ENCODE measurements around the gene RBBP8. TPM values are rescaled to one million over a fixed set of nuclear protein-coding genes. Genes with fewer than 3 reads are reported as not detected.

RBBP8 gene
- polyA plus RNA-seq, 1 donor from 2014 or later, result 19.5 TPM

- no peaks in the 10 kb centered on the region for H3K36me3 ChIP-seq (ENCODE audit: insufficient read depth, low read length)
- no peak overlapping the region for H3K27ac ChIP-seq (ENCODE audit: low read length)
- TF ChIP-seq CTCF (IDR thresholded peaks at IDR 0.05; ENCODE audit: poor library complexity, severe bottlenecking) (no peak), TAF1 (IDR thresholded peaks at IDR 0.05; ENCODE audit: low read depth) (no peak), REST (IDR thresholded peaks at IDR 0.05; ENCODE audit: borderline replicate concordance) (no peak), MXI1 (conservative IDR thresholded peaks at IDR 0.05; ENCODE audit: poor library complexity, severe bottlenecking) (no peak), EP300 (conservative IDR thresholded peaks at IDR 0.05; ENCODE audit: poor library complexity, severe bottlenecking) (no peak), POLR2AphosphoS5 (IDR thresholded peaks at IDR 0.05) (no peak), SMC3 (conservative IDR thresholded peaks at IDR 0.05; ENCODE audit: poor library complexity) (no peak), EZH2 (IDR thresholded peaks at IDR 0.05; ENCODE audit: borderline replicate concordance, insufficient read depth, low read length, poor library complexity, severe bottlenecking) (no peak), RAD21 (conservative IDR thresholded peaks at IDR 0.05) (no peak)
- H3K9ac ChIP-seq (ENCODE audit: low read length), result no peak overlapping the region
- no peaks in the 10 kb centered on the region for H3K9me3 ChIP-seq (ENCODE audit: low read length)
- no peak overlapping the region for H3K4me3 ChIP-seq (ENCODE audit: low read length)
- no peaks in the 10 kb centered on the region for H3K27me3 ChIP-seq (ENCODE audit: insufficient read depth, low read depth, low read length)
- no peaks in the 10 kb centered on the region for H4K20me1 ChIP-seq (ENCODE audit: insufficient read depth)
- no peaks in the 10 kb centered on the region for H3K9me2 ChIP-seq (ENCODE audit: insufficient read depth, low read length)
- H3K79me2 ChIP-seq (replicated peaks; ENCODE audit: insufficient read depth, low read length), result no peaks in the 10 kb centered on the region
- H3F3A ChIP-seq (ENCODE audit: insufficient read depth, low read length, poor library complexity, severe bottlenecking), result no peaks in the 10 kb centered on the region
- H2AFZ ChIP-seq (ENCODE audit: low read depth, low read length), result no peak overlapping the region
- no peak overlapping the region for H3K4me2 ChIP-seq (ENCODE audit: low read length)
Measured at GRCh38 chr18:22981274-22982133, 48.4 kb downstream of the RBBP8 start.

GRCh38 chr18:22983175-22983574 lies 50.0 kb downstream of the RBBP8 start:
- H3K9me2 ChIP-seq (ENCODE audit: insufficient read depth, low read length), result no peaks in the 10 kb centered on the region

More at GRCh38 chr18:22983175-22983574, 50.0 kb downstream of the RBBP8 start:
- no peaks in the 10 kb centered on the region for H4K20me1 ChIP-seq (ENCODE audit: insufficient read depth)
- no peaks in the 10 kb centered on the region for H3K79me2 ChIP-seq (replicated peaks; ENCODE audit: insufficient read depth, low read length)
- H3K27ac ChIP-seq (ENCODE audit: low read length), result no peak overlapping the region
- no peak overlapping the region for H3K4me3 ChIP-seq (ENCODE audit: low read length)
- no peaks in the 10 kb centered on the region for H3K27me3 ChIP-seq (ENCODE audit: insufficient read depth, low read depth, low read length)
- H3F3A ChIP-seq (ENCODE audit: insufficient read depth, low read length, poor library complexity, severe bottlenecking), result no peaks in the 10 kb centered on the region
- H3K4me2 ChIP-seq (ENCODE audit: low read length), result no peak overlapping the region
- H3K9me3 ChIP-seq (ENCODE audit: low read length), result no peaks in the 10 kb centered on the region
- H3K36me3 ChIP-seq (ENCODE audit: insufficient read depth, low read length), result no peaks in the 10 kb centered on the region
- H3K9ac ChIP-seq (ENCODE audit: low read length), result no peak overlapping the region
- TF ChIP-seq CTCF (IDR thresholded peaks at IDR 0.05; ENCODE audit: poor library complexity, severe bottlenecking), result peak; percentile 64
- TF ChIP-seq EP300 (conservative IDR thresholded peaks at IDR 0.05; ENCODE audit: poor library complexity, severe bottlenecking), result no peak
- no peak for TF ChIP-seq POLR2AphosphoS5 (IDR thresholded peaks at IDR 0.05)
- TF ChIP-seq SMC3 (conservative IDR thresholded peaks at IDR 0.05; ENCODE audit: poor library complexity), result peak; percentile 67
- TF ChIP-seq RAD21 (conservative IDR thresholded peaks at IDR 0.05), result peak; percentile 69
- no peak overlapping the region for H2AFZ ChIP-seq (ENCODE audit: low read depth, low read length)
